Anterior cingulate cortex (tissue), 58 donors: ENCODE data around the gene CYP4Z1.
"Not testable (repeated sequence)": the region's sequence is repeated elsewhere in the genome, so short reads cannot be mapped to it uniquely, and the experiment has no call there.

Experiments
- DNase-seq, 58 donors: peaks; one replicate each; lab custom pipeline; 2025; lab: John Stamatoyannopoulos, UW

The CYP4Z1 gene

GRCh38 chr1:47124834-47125233 lies 57.8 kb downstream of the CYP4Z1 start:
- not testable (repeated sequence) for DNase-seq

- DNase-seq = not testable (repeated sequence)
Observed at GRCh38 chr1:47126997-47127396, 60.0 kb downstream of the CYP4Z1 start.

GRCh38 chr1:47128221-47128620 lies 61.2 kb downstream of the CYP4Z1 start:
- DNase-seq = no peak

GRCh38 chr1:47128854-47129253 lies 61.8 kb downstream of the CYP4Z1 start:
- DNase-seq = not testable (repeated sequence)

- DNase-seq = not testable (repeated sequence)
Observed at GRCh38 chr1:47129489-47130230, 62.6 kb downstream of the CYP4Z1 start.

- not testable (repeated sequence) for DNase-seq
Observed at GRCh38 chr1:47132665-47133064, 65.6 kb downstream of the CYP4Z1 start.

GRCh38 chr1:47137198-47137597 lies 70.2 kb downstream of the CYP4Z1 start, which contains the start of gene CYP4A22:
TSS of gene CYP4A22 (plus strand) at chr1:47137441. CDS start at chr1:47137486, 45 bp downstream.
- no peak for DNase-seq

- DNase-seq = no peak
Observed at GRCh38 chr1:47137925-47138615, 71.0 kb downstream of the CYP4Z1 start.

GRCh38 chr1:47140358-47140757 lies 73.3 kb downstream of the CYP4Z1 start:
- not testable (repeated sequence) for DNase-seq

GRCh38 chr1:47143654-47144053 lies 76.6 kb downstream of the CYP4Z1 start:
- not testable (repeated sequence) for DNase-seq

GRCh38 chr1:47146495-47146894 lies 79.5 kb downstream of the CYP4Z1 start:
- not testable (repeated sequence) for DNase-seq

- no peak for DNase-seq
Observed at GRCh38 chr1:47147047-47147785, 80.2 kb downstream of the CYP4Z1 start.

GRCh38 chr1:47149162-47149561 lies 82.1 kb downstream of the CYP4Z1 start:
- not testable (repeated sequence) for DNase-seq

- not testable (repeated sequence) for DNase-seq
Observed at GRCh38 chr1:47156457-47156856, 89.4 kb downstream of the CYP4Z1 start.

- not testable (repeated sequence) for DNase-seq
Observed at GRCh38 chr1:47157957-47158356, 90.9 kb downstream of the CYP4Z1 start.

GRCh38 chr1:47160716-47161115 lies 93.7 kb downstream of the CYP4Z1 start:
- no peak for DNase-seq

GRCh38 chr1:47161298-47162040 lies 94.4 kb downstream of the CYP4Z1 start:
- DNase-seq = no peak

GRCh38 chr1:47164552-47164951 lies 97.5 kb downstream of the CYP4Z1 start:
- no peak for DNase-seq
